Stimulated activated CD8-positive, alpha-beta memory T cell treated with anti-CD3 and anti-CD28 coated beads, Interleukin-12 subunit alpha, Interleukin-12 subunit beta, amount 100 ng/mL, for 1 hour (primary cell): ENCODE results near the gene UBE4A.

ENCODE experiments used
- DNase-seq: peaks from one replicate; pipeline ENCODE4 v3.0.0-alpha.2; 2020; ENCODE audit warnings: low read depth

UBE4A gene

GRCh38 chr11:118438314-118438931 lies 79.0 kb downstream of the UBE4A start:
- no peak for DNase-seq

DNA sequence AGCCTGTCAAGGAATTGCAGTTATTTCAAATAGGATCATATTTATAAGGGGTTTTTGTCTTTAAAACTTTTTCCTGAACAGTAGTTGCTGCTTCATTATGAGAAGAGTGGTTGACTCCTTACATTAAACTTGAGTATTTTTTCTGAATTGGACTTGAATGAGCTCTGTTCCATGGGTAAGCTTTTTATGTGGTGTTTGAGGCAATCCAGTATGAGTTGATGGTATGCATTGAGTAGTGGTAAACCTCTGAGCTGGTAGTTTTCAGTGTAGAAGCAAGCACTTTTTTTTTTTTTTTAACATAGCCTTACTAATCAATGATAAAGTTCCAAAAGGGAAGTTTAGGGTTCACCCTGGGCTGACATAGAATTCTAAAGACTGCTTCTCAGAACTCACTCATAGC lies 80.2 kb downstream of the UBE4A start:
- no peak for DNase-seq

DNA sequence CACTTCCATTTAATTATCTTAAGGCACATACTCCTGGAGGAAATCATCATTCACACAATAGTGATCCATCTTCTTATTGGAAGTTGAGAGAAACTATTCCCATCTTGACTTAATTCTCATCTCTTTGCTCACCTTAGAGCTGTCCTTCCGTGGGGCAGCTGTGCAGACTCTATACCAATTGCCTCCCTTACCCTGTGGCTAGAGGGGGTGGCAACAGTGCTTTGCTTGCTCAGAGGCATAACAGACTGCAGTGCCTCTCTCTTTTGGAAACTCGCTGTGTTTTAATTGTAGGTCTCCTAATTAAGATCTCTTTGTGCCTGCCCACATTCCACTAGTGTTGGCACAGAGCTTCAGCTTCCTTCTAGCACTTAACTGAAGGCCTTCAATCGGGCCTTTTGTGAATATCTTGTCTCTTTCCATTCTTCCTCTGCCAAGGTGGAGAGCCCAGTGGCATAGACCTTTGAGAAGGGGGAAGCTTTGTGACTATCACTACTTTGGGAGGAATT lies 82.4 kb downstream of the UBE4A start:
- DNase-seq = no peak

- no peak for DNase-seq
Observed at GRCh38 chr11:118442301-118442700, 82.9 kb downstream of the UBE4A start.

- DNase-seq = no peak
Observed at GRCh38 chr11:118442908-118443589, 83.6 kb downstream of the UBE4A start.

GRCh38 chr11:118443590-118444218 lies 84.3 kb downstream of the UBE4A start:
- no peak for DNase-seq

DNA sequence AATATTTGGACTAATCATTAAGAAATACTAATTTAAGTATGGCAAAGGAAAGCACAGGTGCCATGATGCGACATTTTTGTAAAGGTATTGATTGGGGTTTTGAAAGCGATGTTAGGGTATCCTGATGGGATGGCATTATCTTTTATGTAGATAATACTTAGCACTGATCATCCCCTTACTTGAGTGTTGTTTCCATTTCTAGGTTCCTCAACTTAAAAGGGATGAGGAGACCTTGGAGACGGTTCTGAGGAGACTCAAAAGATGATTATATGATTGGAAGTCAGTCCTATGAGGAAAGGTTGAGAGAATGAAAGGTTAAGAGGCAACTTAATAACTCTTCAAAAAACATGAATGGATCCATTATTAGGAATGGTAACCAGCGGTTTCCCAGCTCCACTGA lies 88.0 kb downstream of the UBE4A start:
- DNase-seq = no peak

GRCh38 chr11:118448294-118448693 lies 88.9 kb downstream of the UBE4A start:
- no peak for DNase-seq
